ENCODE measurements around the gene COL6A2. TPM values are rescaled to one million over a fixed set of nuclear protein-coding genes. Genes with fewer than 3 reads are reported as not detected.

COL6A2 gene
- total and polyA plus RNA-seq, 2 donors (not counting 1 experiment from before 2014, with no cell fraction given) = 1.2 to 2.1 TPM

GRCh38 chr21:46142582-46143473 lies 44.9 kb downstream of the COL6A2 start:
- no peak for DNase-seq
- H3K4me3 ChIP-seq (ENCODE audit: control extremely low read depth in 1 of 5, extremely low read depth in 1 of 5, insufficient read depth in 1 of 5, low read depth in 2 of 5, low read length in 4 of 5) = no peak overlapping the region
- WGBS (ENCODE audit: insufficient coverage) = 99% methylated on average over 15 of the region's 21 CpGs
- Mint-ChIP-seq H3K27me3 (no peaks in the 10 kb centered on the region), H3K4me3 (no peak overlapping the region), H3K9me3 (ENCODE audit: insufficient read depth) (no peaks in the 10 kb centered on the region), H3K4me1 (peaks cover 8% of the 10 kb centered on the region), H3K27ac (no peak overlapping the region)
- no peaks in the 10 kb centered on the region for H3K79me2 ChIP-seq (ENCODE audit: control insufficient read depth, insufficient read depth, low read length)
- H3K27ac ChIP-seq (ENCODE audit: low read length in 2 of 2) = no peak overlapping the region
- no peak overlapping the region for H3K4me2 ChIP-seq (replicated peaks; ENCODE audit: low read depth, low read length, poor library complexity, severe bottlenecking)
- H3K9me3 ChIP-seq (ENCODE audit: control extremely low read depth in 1 of 3, control insufficient read depth in 2 of 3, insufficient read depth in 1 of 3, low read length in 2 of 3) = peaks cover 0 to 9% (median 0%) of the 10 kb centered on the region in 3 donors
- H3K36me3 ChIP-seq (replicated peaks in 1 of 2; ENCODE audit: control extremely low read depth in 1 of 2, control insufficient read depth in 1 of 2, extremely low read depth in 1 of 2, insufficient read depth in 2 of 2, low read length in 1 of 2) = no peaks in the 10 kb centered on the region
- no peak for ATAC-seq (ENCODE audit: low read depth)
- POLR2A ChIA-PET = interaction anchor here (0.5 kb wide), 1 partner anchor 32 kb away, joined by 3 read pairs; no protein-coding TSS in a partner anchor
- H3K9ac ChIP-seq (ENCODE audit: low read length) = no peak overlapping the region
- no peaks in the 10 kb centered on the region for H3K27me3 ChIP-seq (replicated peaks in 1 of 4; ENCODE audit: control extremely low read depth in 1 of 4, control insufficient read depth in 3 of 4, insufficient read depth in 4 of 4, low read length in 3 of 4)
- CTCF ChIA-PET = interaction anchor here (0.5 to 2.8 kb wide), 22 partner anchors 11 to 713 kb away, joined by 3 to 17 read pairs (median 3); partner anchors contain the start of genes LSS, MCM3AP and YBEY
- intact Hi-C loops (cut with micrococcal nuclease) = loop anchor here (1.0 to 2.0 kb wide), 2 partner anchors 41 to 182 kb away; partner anchors contain the start of genes PCNT and SPATC1L
- peaks cover 0 to 5% of the 10 kb centered on the region in 2 donors for H3K4me1 ChIP-seq (ENCODE audit: control insufficient read depth in 2 of 2, insufficient read depth in 2 of 2, low read length in 2 of 2)
- H4K20me1 ChIP-seq (ENCODE audit: control insufficient read depth, insufficient read depth, low read length, poor library complexity, severe bottlenecking) = no peaks in the 10 kb centered on the region
- no peak overlapping the region for H2AFZ ChIP-seq (ENCODE audit: insufficient read depth, low read depth, low read length, poor library complexity, severe bottlenecking)
- TF ChIP-seq CTCF (IDR thresholded peaks at IDR 0.05) = no peak
- no peak for TF ChIP-seq EZH2 (IDR thresholded peaks at IDR 0.05; ENCODE audit: borderline replicate concordance, insufficient read depth, low read depth, low read length, poor library complexity, severe bottlenecking)

All from B cell (primary cell).